ENCODE measurements around the gene DUSP28. TPM values are rescaled to one million over a fixed set of nuclear protein-coding genes. Genes with fewer than 3 reads are reported as not detected.

Gene DUSP28
- total and polyA plus RNA-seq, 2 of the 8 experiments (the other 6 are each of a cell fraction or from before 2014, with no cell fraction given), result 2.1 to 2.3 TPM

- Histone ChIP-seq H3K27me3 (replicated peaks in 1 of 4; ENCODE audit: control insufficient read depth in 3 of 4, extremely low read depth in 1 of 4, insufficient read depth in 3 of 4, low read length in 3 of 4) (peaks cover 0 to 27% (median 23%) of the 10 kb centered on the region in 4 experiments; a peak in 6 of 7 replicates), H3K4me1 (replicated peaks in 1 of 4; ENCODE audit: control insufficient read depth in 3 of 4, insufficient read depth in 4 of 4, low read length in 3 of 4) (peaks cover 0 to 8% (median 3%) of the 10 kb centered on the region in 4 experiments; a peak in 4 of 7 replicates), H3K23ac (ENCODE audit: insufficient read length) (no peak overlapping the region), H2BK120ac (replicated peaks; ENCODE audit: low read depth, low read length) (no peak overlapping the region), H3K56ac (replicated peaks; ENCODE audit: insufficient read length, low read depth, low read length) (no peak overlapping the region), H3K27ac (ENCODE audit: low read depth, low read length) (no peak overlapping the region), H2AFZ (ENCODE audit: low read length) (no peak overlapping the region), H2BK15ac (ENCODE audit: low read length) (no peak overlapping the region), H3K4me2 (ENCODE audit: insufficient read depth in 1 of 2, low read depth in 2 of 2, low read length in 2 of 2) (no peak overlapping the region), H3K9me3 (ENCODE audit: insufficient read depth in 2 of 2, low read depth in 1 of 2, low read length in 1 of 2) (peaks cover 0 to 2% of the 10 kb centered on the region in 2 experiments; a peak in 1 of 4 replicates), H2BK5ac (ENCODE audit: low read depth, low read length) (no peak overlapping the region), H4K91ac (replicated peaks; ENCODE audit: insufficient read length, low read length) (no peak overlapping the region), H3K14ac (ENCODE audit: insufficient read length) (no peak overlapping the region), H4K5ac (ENCODE audit: insufficient read length, low read depth, low read length) (no peak overlapping the region), H3K9ac (replicated peaks in 1 of 4; ENCODE audit: extremely low read depth in 1 of 4, low read depth in 3 of 4, low read length in 3 of 4) (no peak overlapping the region), H4K8ac (ENCODE audit: extremely low read depth, insufficient read depth, low read length) (no peak overlapping the region), H3K4me3 (ENCODE audit: extremely low read depth in 1 of 4, insufficient read depth in 2 of 4, low read depth in 3 of 4, low read length in 4 of 4) (no peak overlapping the region), H3K79me1 (ENCODE audit: low read depth, low read length) (no peaks in the 10 kb centered on the region), H3K36me3 (ENCODE audit: control insufficient read depth in 2 of 4, insufficient read depth in 4 of 4, low read length in 3 of 4) (no peaks in the 10 kb centered on the region), H3K23me2 (ENCODE audit: low read depth, low read length) (peaks cover 5% of the 10 kb centered on the region; the same call in 1 of the 2 replicates), H3K18ac (ENCODE audit: extremely low read depth, low read length) (no peak overlapping the region), H4K20me1 (replicated peaks in 1 of 2; ENCODE audit: control insufficient read depth in 1 of 2, insufficient read depth in 2 of 2, low read length in 2 of 2) (peaks cover 0 to 4% of the 10 kb centered on the region in 2 experiments), H2BK20ac (ENCODE audit: low read length) (no peak overlapping the region), H3K79me2 (ENCODE audit: control insufficient read depth in 1 of 2, insufficient read depth in 2 of 2, low read length in 2 of 2) (no peaks in the 10 kb centered on the region), H2BK12ac (ENCODE audit: low read depth, low read length) (no peak overlapping the region), H3K4ac (replicated peaks; ENCODE audit: insufficient read length, low read depth, low read length) (no peak overlapping the region), H2AK5ac (ENCODE audit: low read depth, low read length) (no peak overlapping the region)
- WGBS, 2 experiments (ENCODE audit: extremely low coverage in 1 of 2, insufficient coverage in 1 of 2, insufficient read length in 1 of 2, insufficient replicate concordance in 2 of 2, low coverage in 1 of 2, low lambda C conversion rate in 2 of 2, missing lambda C conversion rate in 1 of 2), result 85% methylated on average over 4 of the region's 4 CpGs; no CpG with 5 or more reads in 1 of the 2 experiments
- ChIA-PET CTCF (ENCODE audit: partially characterized antibody) (interaction anchor here (1.2 kb wide), 1 partner anchor 49 kb away, joined by 3 read pairs; no protein-coding TSS in a partner anchor), POLR2A (ENCODE audit: partially characterized antibody) (no interaction called here)
- DNase-seq (ENCODE audit: low read depth in 1 of 2, low spot score in 2 of 2) (no peak), FAIRE-seq (no peak)
- TF ChIP-seq PHF8 (conservative IDR thresholded peaks at IDR 0.05; ENCODE audit: low read depth, low read length) (no peak), E2F6 (IDR thresholded peaks at IDR 0.05) (no peak), BRCA1 (IDR thresholded peaks at IDR 0.05; ENCODE audit: low read depth, low read length) (no peak), GTF2F1 (IDR thresholded peaks at IDR 0.05; ENCODE audit: borderline replicate concordance, low read depth, low read length) (no peak), KDM4A (IDR thresholded peaks at IDR 0.05; ENCODE audit: low read depth, low read length, severe bottlenecking) (no peak), CREB1 (IDR thresholded peaks at IDR 0.05) (no peak), NRF1 (IDR thresholded peaks at IDR 0.05; ENCODE audit: low read depth, low read length) (no peak), SRF (IDR thresholded peaks at IDR 0.05; ENCODE audit: low read depth, low read length) (no peak)
Measured at GRCh38 chr2:240517342-240517741, 42.8 kb upstream of the DUSP28 start.

Measured in H1 (cell line).